ENCODE measurements around the gene ARHGAP20. TPM values are rescaled to one million over a fixed set of nuclear protein-coding genes. Genes with fewer than 3 reads are reported as not detected.

ARHGAP20 gene
- total and polyA plus RNA-seq, 9 of the 15 experiments (the other 6 are each of a cell fraction or from before 2014, with no cell fraction given): 0.07 TPM; not detected in 8

DNA sequence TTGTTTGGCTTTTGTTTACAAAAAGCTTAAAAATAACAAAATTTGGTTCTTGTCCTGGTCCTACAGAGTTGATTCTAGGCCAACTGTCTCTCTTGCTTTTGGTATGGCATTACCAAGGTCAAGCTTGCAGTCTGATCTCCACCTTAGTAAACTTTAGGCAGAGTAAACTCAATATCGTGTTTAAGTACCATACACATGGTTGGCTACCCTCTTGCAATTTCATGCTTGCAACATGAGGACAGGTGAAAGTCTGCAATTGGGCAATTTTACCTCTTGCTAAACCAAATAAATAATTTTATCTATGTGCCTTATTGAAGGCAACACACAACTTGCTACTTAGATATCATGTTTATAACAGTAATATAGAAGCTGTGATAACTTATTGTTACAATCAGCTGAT lies 125.1 kb downstream of the ARHGAP20 start:
- H3K36me3 ChIP-seq (ENCODE audit: control insufficient read depth, insufficient read depth, low read length): no peaks in the 10 kb centered on the region
- H4K20me1 ChIP-seq (replicated peaks; ENCODE audit: control insufficient read depth, insufficient read depth, low read length): no peaks in the 10 kb centered on the region
- DNase-seq (ENCODE audit: extremely low read depth in 1 of 4, low spot score in 3 of 4): no peak
- H3K9me3 ChIP-seq (replicated peaks; ENCODE audit: control insufficient read depth, insufficient read depth, low read depth, low read length): no peaks in the 10 kb centered on the region
- no peak for ATAC-seq
- H3K27ac ChIP-seq (ENCODE audit: extremely low read depth, low read depth, low read length): no peak overlapping the region
- CTCF ChIA-PET (ENCODE audit: low intra/inter-chr PET ratio): no interaction called here
- H3K9ac ChIP-seq (ENCODE audit: insufficient read depth in 1 of 2, low read depth in 2 of 2, low read length in 2 of 2): no peak overlapping the region
- H3K79me2 ChIP-seq (ENCODE audit: control insufficient read depth, insufficient read depth, low read length): no peaks in the 10 kb centered on the region
- POLR2A ChIA-PET: no interaction called here
- 0% methylated on average over 1 of the region's 1 CpG for WGBS (ENCODE audit: insufficient coverage, low coverage, missing lambda C conversion rate)
- TF ChIP-seq SMAD2 (IDR thresholded peaks at IDR 0.05; ENCODE audit: low read depth, low read length) (no peak), ZNF184 (CRISPR knock-in tag; IDR thresholded peaks at IDR 0.05) (no peak), GABPA (tag; conservative IDR thresholded peaks at IDR 0.05; ENCODE audit: low read depth) (no peak), ZFPM2 (CRISPR knock-in tag; IDR thresholded peaks at IDR 0.05) (no peak), ZFP30 (CRISPR knock-in tag; IDR thresholded peaks at IDR 0.05; ENCODE audit: borderline replicate concordance) (no peak), CHD2 (IDR thresholded peaks at IDR 0.05; ENCODE audit: low read depth, low read length) (no peak)
- TF ChIP-seq, protein P1, sequence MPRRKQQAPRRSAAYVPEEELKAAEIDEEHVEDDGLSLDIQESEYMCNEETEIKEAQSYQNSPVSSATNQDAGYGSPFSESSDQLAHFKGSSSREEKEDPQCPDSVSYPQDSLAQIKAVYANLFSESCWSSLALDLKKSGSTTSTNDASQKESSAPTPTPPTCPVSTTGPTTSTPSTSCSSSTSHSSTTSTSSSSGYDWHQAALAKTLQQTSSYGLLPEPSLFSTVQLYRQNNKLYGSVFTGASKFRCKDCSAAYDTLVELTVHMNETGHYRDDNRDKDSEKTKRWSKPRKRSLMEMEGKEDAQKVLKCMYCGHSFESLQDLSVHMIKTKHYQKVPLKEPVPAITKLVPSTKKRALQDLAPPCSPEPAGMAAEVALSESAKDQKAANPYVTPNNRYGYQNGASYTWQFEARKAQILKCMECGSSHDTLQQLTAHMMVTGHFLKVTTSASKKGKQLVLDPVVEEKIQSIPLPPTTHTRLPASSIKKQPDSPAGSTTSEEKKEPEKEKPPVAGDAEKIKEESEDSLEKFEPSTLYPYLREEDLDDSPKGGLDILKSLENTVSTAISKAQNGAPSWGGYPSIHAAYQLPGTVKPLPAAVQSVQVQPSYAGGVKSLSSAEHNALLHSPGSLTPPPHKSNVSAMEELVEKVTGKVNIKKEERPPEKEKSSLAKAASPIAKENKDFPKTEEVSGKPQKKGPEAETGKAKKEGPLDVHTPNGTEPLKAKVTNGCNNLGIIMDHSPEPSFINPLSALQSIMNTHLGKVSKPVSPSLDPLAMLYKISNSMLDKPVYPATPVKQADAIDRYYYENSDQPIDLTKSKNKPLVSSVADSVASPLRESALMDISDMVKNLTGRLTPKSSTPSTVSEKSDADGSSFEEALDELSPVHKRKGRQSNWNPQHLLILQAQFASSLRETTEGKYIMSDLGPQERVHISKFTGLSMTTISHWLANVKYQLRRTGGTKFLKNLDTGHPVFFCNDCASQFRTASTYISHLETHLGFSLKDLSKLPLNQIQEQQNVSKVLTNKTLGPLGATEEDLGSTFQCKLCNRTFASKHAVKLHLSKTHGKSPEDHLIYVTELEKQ (CRISPR knock-in tag; IDR thresholded peaks at IDR 0.05): no peak
- no peak overlapping the region for H3K4me2 ChIP-seq (ENCODE audit: insufficient read depth, low read length)
- H3K27me3 ChIP-seq (ENCODE audit: control insufficient read depth in 2 of 2, insufficient read depth in 2 of 2, low read length in 2 of 2): no peaks in the 10 kb centered on the region
- H3K9me1 ChIP-seq (ENCODE audit: control insufficient read depth, insufficient read depth, low read length): no peaks in the 10 kb centered on the region
- H3K4me3 ChIP-seq: no peak overlapping the region
- H3K4me1 ChIP-seq (replicated peaks in 1 of 2; ENCODE audit: control insufficient read depth in 2 of 2, insufficient read depth in 2 of 2, low read length in 2 of 2): no peaks in the 10 kb centered on the region
- no TSS peak for BruUV-seq (replicated peaks)
- no peak for FAIRE-seq
- no peak overlapping the region for H2AFZ ChIP-seq (ENCODE audit: low read depth, low read length)
- in situ Hi-C loops (cut with MboI) (no loop called here), intact Hi-C loops (cut with micrococcal nuclease) (no loop called here)
